OCI-LY7 (cell line): ENCODE results near the gene RP9. TPM values are rescaled to one million over a fixed set of nuclear protein-coding genes. Genes with fewer than 3 reads are reported as not detected.

ENCODE experiments used
- BruUV-seq: library from RNA; stranded (reverse); fragments of 400-500 nt; replicated peaks from 2 replicates; lab custom pipeline; 2021; lab: Mats Ljungman, UMichigan
- CTCF ChIA-PET: fragments of 300-600 bp; sonication (Branson Sonifier 250); formaldehyde crosslinking; loops from one replicate; lab custom pipeline; 2022; ENCODE audit warnings: antibody characterized with exemption; ENCODE audit not compliant: unreplicated experiment; lab: Charles Lee
- POLR2A ChIA-PET: fragments of 300-600 bp; sonication (Branson Sonifier 250); formaldehyde crosslinking; loops from one replicate; lab custom pipeline; 2022; ENCODE audit warnings: antibody characterized with exemption; lab: Charles Lee
- DNase-seq: peaks from one replicate; pipeline ENCODE4 v3.0.0-alpha.2; 2015; ENCODE audit warnings: low spot score
- H2AFZ ChIP-seq: fragments of 200-600 bp; sonication (generic), shearing (Covaris generic); 2 replicates; pipeline ENCODE4 v1.6.1; 2014; ENCODE audit warnings: mild to moderate bottlenecking, antibody characterized with exemption, low read length, moderate library complexity
- H3K27ac ChIP-seq: fragments of 200-600 bp; sonication (generic); 2 replicates; pipeline ENCODE4 v1.5.1; 2014; ENCODE audit warnings: mixed run types, low read depth, mild to moderate bottlenecking, moderate library complexity, low read length, inconsistent platforms; ENCODE audit not compliant: poor library complexity, severe bottlenecking
- H3K36me3 ChIP-seq: fragments of 200-600 bp; sonication (generic); 2 replicates; pipeline ENCODE4 v1.6.1; 2014; ENCODE audit warnings: mild to moderate bottlenecking, antibody characterized with exemption, low read length, moderate library complexity, mixed read lengths; ENCODE audit not compliant: insufficient read depth
- H3K4me1 ChIP-seq: fragments of 200-600 bp; sonication (generic); 2 replicates; pipeline ENCODE4 v1.5.1; 2014; ENCODE audit warnings: mild to moderate bottlenecking, low read length; ENCODE audit not compliant: insufficient read depth, poor library complexity, severe bottlenecking
- H3K4me2 ChIP-seq: fragments of 200-600 bp; sonication (generic); 2 replicates; pipeline ENCODE4 v1.6.1; 2014; ENCODE audit warnings: mild to moderate bottlenecking, low read length
- H3K4me3 ChIP-seq: fragments of 200-600 bp; sonication (generic); 2 replicates; pipeline ENCODE4 v1.5.1; 2014; ENCODE audit warnings: mild to moderate bottlenecking, low read depth, low read length; ENCODE audit not compliant: poor library complexity, severe bottlenecking
- H3K79me2 ChIP-seq: fragments of 200-600 bp; sonication (generic); 2 replicates; pipeline ENCODE4 v1.6.1; 2016; ENCODE audit warnings: low read depth, mild to moderate bottlenecking, low read length, moderate library complexity, mixed read lengths; ENCODE audit not compliant: insufficient read depth
- H3K9me2 ChIP-seq: fragments of 200-600 bp; sonication (generic); 2 replicates; pipeline ENCODE4 v1.6.1; 2016; ENCODE audit warnings: mild to moderate bottlenecking, low read length, mixed read lengths; ENCODE audit not compliant: insufficient read depth
- H3K9me3 ChIP-seq: fragments of 200-600 bp; sonication (generic); 2 replicates; pipeline ENCODE4 v1.6.1; 2014; ENCODE audit warnings: mild to moderate bottlenecking, mixed run types, low read length, mixed read lengths
- H4K20me1 ChIP-seq: fragments of 200-600 bp; sonication (generic); 2 replicates; pipeline ENCODE4 v1.6.1; 2014; ENCODE audit warnings: mild to moderate bottlenecking, antibody characterized with exemption, low read length, moderate library complexity, mixed read lengths; ENCODE audit not compliant: insufficient read depth
- EZH2phosphoT487 ChIP-seq: fragments of 200-600 bp; sonication (generic); IDR thresholded peaks from 2 replicates; pipeline ENCODE4 v1.6.1; 2018; ENCODE audit warnings: low read depth, borderline replicate concordance, mild to moderate bottlenecking, mixed run types, antibody characterized with exemption, low read length, moderate library complexity, mixed read lengths
- intact Hi-C: fragments of 100-400 bp; cut with micrococcal nuclease; formaldehyde crosslinking; loops from one replicate; pipeline ENCODE4 v1.10.0; 2022; ENCODE audit not compliant: unreplicated experiment
- total RNA-seq, 2 experiments: library from RNA; depleted of rRNA in 1 of 2; stranded (reverse); fragments of >200 nt in 1 of 2; shearing (Covaris generic) in 1 of 2; gene quantifications; 2 replicates each; pipeline ENCODE4 v1.2.3, GENCODE V29; 2014 to 2022
- TF ChIP-seq, protein P1 (sequence below): fragments of 200-600 bp; sonication (generic); conservative IDR thresholded peaks from 2 replicates; pipeline ENCODE4 v1.5.1; 2014; ENCODE audit warnings: mild to moderate bottlenecking, antibody characterized with exemption, low read length, moderate library complexity, mixed read lengths

The RP9 gene
- total RNA-seq, 2 experiments from 2014 or later = 22.0 to 23.3 TPM

GRCh38 chr7:33062023-33062781, 47.0 kb downstream of the RP9 start, which contains the start of gene NT5C3A:
TSS of gene NT5C3A (minus strand) at chr7:33062776. CDS start at chr7:33062705, 71 bp downstream.
- Histone ChIP-seq H2AFZ (peak within 1 kb of the TSS; percentile 84), H3K79me2 (peaks cover 56% of the 10 kb centered on the region), H3K27ac (peak within 1 kb of the TSS; percentile 68), H3K4me2 (peak within 1 kb of the TSS; percentile 94), H3K9me3 (peaks cover 13% of the 10 kb centered on the region), H3K9me2 (no peaks in the 10 kb centered on the region), H4K20me1 (peaks cover 21% of the 10 kb centered on the region), H3K4me1 (peaks cover 30% of the 10 kb centered on the region), H3K36me3 (peaks cover 33% of the 10 kb centered on the region), H3K4me3 (peak within 1 kb of the TSS; percentile 99)
- TF ChIP-seq, protein P1, sequence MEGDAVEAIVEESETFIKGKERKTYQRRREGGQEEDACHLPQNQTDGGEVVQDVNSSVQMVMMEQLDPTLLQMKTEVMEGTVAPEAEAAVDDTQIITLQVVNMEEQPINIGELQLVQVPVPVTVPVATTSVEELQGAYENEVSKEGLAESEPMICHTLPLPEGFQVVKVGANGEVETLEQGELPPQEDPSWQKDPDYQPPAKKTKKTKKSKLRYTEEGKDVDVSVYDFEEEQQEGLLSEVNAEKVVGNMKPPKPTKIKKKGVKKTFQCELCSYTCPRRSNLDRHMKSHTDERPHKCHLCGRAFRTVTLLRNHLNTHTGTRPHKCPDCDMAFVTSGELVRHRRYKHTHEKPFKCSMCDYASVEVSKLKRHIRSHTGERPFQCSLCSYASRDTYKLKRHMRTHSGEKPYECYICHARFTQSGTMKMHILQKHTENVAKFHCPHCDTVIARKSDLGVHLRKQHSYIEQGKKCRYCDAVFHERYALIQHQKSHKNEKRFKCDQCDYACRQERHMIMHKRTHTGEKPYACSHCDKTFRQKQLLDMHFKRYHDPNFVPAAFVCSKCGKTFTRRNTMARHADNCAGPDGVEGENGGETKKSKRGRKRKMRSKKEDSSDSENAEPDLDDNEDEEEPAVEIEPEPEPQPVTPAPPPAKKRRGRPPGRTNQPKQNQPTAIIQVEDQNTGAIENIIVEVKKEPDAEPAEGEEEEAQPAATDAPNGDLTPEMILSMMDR = no peak
- TF ChIP-seq EZH2phosphoT487 = no peak
- no TSS peak for BruUV-seq
- POLR2A ChIA-PET = interaction anchor here (0.6 to 3.1 kb wide), 11 partner anchors 9 to 46 kb away, joined by 3 to 22 read pairs (median 8); no protein-coding TSS in a partner anchor
- intact Hi-C loops = loop anchor here (2.0 to 5.0 kb wide), 3 partner anchors 37 to 565 kb away; partner anchors contain the start of gene AVL9
- DNase-seq = peak; percentile 48
- CTCF ChIA-PET = interaction anchor here (0.9 kb wide), 1 partner anchor 46 kb away, joined by 4 read pairs; the partner anchor contains the start of gene RP9

DNA sequence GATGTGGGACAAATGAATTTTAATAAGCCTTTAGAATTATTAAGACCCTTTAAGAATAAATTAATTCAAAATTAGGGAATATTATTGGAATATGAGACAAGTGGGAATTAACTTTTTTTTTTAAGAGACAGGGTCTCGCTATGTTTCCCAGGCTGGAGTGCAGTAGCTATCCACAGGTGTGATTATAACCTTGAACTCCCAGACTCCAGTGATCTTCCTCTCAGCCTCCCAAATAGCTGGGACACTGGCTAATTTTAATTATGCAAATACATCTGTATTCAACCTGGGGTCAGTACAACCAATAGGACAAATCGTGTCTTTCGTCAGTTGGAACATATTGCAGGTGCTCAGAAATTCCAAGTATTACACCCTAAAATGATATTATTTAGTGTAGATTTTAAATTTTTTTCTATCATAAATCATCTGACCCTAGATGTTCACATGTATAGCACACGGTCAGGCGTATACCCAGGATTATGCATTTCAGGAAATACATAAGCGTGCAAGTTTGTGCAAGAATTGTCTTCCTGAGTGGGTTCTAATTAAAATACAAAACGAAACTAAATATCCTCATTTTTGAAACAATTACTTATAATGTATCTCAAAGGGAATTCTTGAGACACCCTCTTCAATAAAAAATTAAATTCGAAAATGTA, 47.8 kb downstream of the RP9 start:
- no peak for TF ChIP-seq EZH2phosphoT487
- TF ChIP-seq, protein P1 = no peak
- TSS peak; percentile 64 for BruUV-seq

More for the DNA sequence above, 47.8 kb downstream of the RP9 start:
- Histone ChIP-seq H3K27ac (peak overlapping the region; percentile 68), H3K4me1 (peaks cover 30% of the 10 kb centered on the region), H3K9me3 (peaks cover 7% of the 10 kb centered on the region), H2AFZ (no peak overlapping the region), H3K4me2 (peak overlapping the region; percentile 94), H3K36me3 (peaks cover 40% of the 10 kb centered on the region), H3K79me2 (peaks cover 64% of the 10 kb centered on the region), H3K9me2 (no peaks in the 10 kb centered on the region), H3K4me3 (peak overlapping the region; percentile 99), H4K20me1 (peaks cover 21% of the 10 kb centered on the region)
- ChIA-PET CTCF (no interaction called here), POLR2A (interaction anchor here (0.6 to 3.1 kb wide), 12 partner anchors 8 to 47 kb away, joined by 3 to 22 read pairs (median 6); no protein-coding TSS in a partner anchor)
- DNase-seq = no peak
- intact Hi-C loops = loop anchor here (5.0 kb wide), 1 partner anchor 564 kb away; the partner anchor contains the start of gene AVL9
